GM23248 (cell line): ENCODE results near the gene MAP2K5.

Experiments
- EZH2 ChIP-seq: fragments of 200-600 bp; sonication (generic); IDR thresholded peaks from 2 replicates; pipeline ENCODE4 v1.6.1; 2018; ENCODE audit warnings: antibody characterized with exemption, mild to moderate bottlenecking; ENCODE audit not compliant: insufficient read depth, poor library complexity, severe bottlenecking
- EZH2phosphoT487 ChIP-seq: fragments of 200-600 bp; sonication (generic); IDR thresholded peaks from 2 replicates; pipeline ENCODE4 v1.6.1; 2018; ENCODE audit warnings: antibody characterized with exemption, moderate library complexity, mild to moderate bottlenecking, low read depth; ENCODE audit not compliant: insufficient read depth

DNA sequence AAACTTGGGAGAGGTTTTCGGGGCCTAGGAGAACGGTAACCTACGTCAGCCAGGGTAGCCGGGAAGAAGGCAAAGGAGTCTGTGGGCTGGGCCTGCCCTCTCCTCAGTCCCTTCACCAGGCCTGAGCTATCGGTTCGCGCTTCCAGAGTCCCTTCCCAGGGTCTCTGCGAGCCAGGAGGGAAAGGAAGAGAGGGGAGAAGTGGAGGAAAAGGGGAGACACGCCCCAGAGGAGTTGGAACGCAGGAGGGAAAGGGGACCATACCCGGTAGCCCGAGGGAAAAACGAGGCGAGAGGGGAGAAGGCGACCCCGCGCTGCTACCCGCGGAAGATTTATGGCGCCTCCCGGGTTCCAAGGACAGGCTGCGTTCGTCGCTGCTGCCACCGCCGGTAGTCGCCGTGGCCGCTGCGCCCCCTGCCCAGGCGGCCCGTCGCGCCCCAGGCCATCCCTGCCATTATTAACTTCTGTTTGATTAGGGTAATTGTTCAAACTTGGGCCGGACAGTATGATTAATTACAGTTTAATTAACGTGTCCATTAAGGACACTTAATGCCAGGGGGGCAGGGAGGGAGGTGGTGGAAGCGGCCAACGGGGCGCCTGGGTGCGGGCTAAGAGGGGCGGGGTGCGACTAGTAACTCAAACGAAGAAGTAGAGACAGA is 279.4 kb downstream of the MAP2K5 start:
- TF ChIP-seq EZH2phosphoT487 (no peak), EZH2 (no peak)
